B cell (primary cell): Measurements from ENCODE around the gene ROMO1.

Experiments used
- CTCF ChIP-seq: fragments of 200-600 bp; IDR thresholded peaks from one replicate; pipeline ENCODE4 v1.8.0; 2022; ENCODE audit warnings: antibody characterized with exemption, mild to moderate bottlenecking
- EZH2 ChIP-seq: IDR thresholded peaks from 2 replicates; pipeline ENCODE4 v1.6.1; 2012; ENCODE audit warnings: borderline replicate concordance, low read depth, mild to moderate bottlenecking, moderate library complexity, low read length; ENCODE audit not compliant: insufficient read depth, poor library complexity, severe bottlenecking

- TF ChIP-seq CTCF (no peak), EZH2 (no peak)
These were observed 39.4 kb downstream of the ROMO1 start for GRCh38 chr20:35738410-35739179.
